ENCODE results near the gene HOXC10. TPM values are rescaled to one million over a fixed set of nuclear protein-coding genes. Genes with fewer than 3 reads are reported as not detected.

The HOXC10 gene
- total RNA-seq, 1 experiment from 2014 or later = not detected

DNA sequence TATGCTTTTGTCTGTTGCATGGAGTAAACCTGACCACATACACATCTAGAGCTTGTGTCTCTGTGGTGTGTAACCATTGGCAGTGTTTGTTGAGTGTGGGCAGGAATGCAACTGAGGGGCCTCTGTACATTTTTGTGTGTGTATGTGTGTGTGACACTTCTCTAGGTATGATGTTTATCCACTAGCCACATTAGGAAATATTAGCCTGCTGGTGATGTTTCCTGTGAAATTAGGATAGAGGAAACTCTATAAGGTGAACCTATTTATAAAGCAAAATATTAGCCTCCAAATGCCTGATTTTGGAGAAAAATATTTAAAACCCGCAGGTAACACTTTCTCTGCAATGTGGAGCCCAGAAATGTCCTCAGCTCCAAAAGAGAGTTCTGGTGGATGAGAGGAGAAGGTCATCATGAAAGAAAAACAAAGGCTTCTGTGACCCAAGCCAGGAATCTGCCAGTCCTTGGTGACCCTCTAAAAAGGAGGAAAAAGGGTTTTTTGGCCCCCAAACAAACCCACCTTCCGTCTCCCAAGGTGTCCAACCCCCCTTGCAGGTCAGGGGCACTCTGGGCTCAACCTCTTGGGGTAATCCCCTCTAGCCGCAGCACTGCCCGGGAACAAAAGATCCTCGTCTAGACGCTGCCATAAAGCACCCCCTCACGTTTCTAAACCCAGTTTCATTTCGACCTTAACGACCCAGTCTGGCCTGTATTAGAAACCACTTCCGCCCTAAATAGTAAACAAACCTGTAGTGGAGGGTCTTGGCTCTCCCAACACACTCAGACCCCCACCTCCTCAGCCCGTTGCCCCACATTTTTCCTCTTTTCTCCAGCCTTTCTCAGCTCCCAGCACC, 7.1 kb upstream of the HOXC10 start:
- DNase-seq (ENCODE audit: low spot score) = peak; percentile 68

DNA sequence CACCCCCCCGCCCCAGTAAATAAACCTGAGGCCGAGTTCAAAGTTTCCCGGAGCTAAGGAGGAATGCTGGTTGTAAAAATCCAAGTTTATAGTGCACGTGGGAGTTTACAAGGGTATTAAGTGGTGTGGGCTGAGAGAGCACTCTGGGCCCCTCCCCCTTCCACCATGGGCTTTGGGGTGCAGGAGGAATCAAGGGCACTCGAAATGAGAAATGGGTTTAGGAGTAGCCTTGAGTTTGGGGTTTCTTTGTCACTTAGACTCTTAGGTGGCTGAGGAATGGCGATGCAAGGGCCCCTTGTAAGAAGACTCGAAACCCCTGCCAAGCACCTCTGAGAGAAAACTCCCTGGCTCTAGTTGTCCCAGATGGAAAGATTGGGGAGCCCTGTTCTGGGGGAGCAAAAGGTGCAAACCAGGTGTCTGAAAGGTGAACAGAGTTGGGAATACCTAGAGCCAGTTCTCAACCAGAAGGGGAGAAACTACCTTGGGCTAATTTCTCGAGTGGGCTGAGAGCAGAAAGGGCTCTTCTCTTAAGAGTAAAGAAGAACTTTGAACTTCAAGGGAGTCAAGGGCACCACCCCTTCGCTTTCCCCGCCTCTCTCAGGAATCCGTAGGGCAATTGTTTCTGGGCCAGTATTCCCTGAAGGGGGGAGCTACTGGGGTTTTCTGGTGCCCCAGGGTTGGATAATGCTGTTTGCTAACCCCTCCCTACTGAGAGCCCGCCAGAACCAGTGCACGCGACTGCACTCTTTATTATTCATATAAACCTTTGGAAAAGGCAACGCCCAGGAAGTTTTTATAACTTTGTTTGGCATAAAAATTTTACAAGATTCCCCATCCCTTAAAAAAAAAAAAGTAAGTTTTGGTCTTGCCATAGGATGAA, 6.2 kb upstream of the HOXC10 start:
- peak; percentile 92 for DNase-seq (ENCODE audit: low spot score)

GRCh38 chr12:53980104-53980801, 4.7 kb upstream of the HOXC10 start:
- DNase-seq (ENCODE audit: low spot score) = no peak

- DNase-seq (ENCODE audit: low spot score) = no peak
Measured at GRCh38 chr12:53980802-53981496, 4.0 kb upstream of the HOXC10 start.

GRCh38 chr12:53981634-53982565, 3.0 kb upstream of the HOXC10 start:
- DNase-seq (ENCODE audit: low spot score) = no peak

DNA sequence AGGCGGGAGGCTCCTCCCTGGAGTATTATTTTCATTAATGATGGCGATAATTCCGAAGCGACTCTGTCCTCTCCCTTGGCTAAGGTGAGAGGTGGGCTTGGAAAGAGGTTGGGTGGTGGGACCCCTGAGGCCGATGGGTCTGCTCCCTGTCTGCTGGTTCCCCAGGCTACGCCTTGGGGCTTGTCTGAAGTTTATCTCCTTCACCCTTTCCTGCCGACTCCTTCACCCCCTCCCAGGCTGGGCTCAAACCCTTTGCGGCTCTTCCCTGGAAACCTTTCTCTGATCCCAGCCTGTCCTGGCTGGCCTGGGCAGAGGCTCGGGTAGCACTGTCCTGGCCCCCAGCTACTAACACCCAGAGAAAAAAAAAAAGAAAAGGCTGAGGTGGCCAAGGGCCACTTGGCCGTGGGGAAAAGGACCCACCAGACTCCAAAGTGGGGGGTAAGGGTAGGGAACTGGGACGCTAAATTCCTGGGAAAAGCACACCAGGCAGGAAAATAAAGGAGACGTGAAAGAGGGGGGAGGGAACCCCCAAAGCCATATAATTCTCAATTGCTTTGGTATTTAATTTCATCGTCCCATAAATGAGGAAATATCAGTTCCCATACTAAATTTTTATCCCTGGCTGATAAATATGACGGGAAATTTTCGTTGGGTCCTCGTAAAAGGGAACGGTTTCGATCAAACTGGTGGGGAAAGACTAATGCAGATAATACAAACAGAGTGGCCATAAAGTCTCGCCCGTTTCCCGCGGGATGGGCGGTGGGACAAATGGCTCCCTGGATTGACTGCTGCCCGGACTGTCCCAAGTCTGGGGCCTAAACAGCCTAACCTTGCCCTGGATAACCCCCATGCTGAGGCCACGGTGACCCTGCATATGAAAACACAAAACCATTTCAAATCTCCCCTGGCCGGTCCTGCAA, 2.0 kb upstream of the HOXC10 start:
- no peak for DNase-seq (ENCODE audit: low spot score)

DNA sequence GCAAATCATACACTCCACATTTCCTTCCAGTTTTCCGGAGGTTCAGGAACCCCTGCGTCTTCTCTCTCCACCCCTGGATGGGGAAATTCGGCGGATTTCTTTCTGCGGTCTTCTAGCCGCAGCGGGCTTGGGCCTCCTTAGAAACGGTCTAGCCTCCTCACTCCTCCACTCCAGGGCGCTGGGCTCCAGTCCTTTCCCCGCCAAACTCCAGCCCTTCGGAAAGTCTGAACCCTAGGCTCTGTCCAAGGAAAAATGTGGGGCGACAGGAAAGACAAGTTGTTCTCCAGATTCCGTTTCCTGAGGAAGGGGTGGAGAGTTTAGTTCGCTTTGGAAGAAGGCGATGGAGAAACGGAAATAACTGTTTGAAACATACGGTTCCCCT, 1.4 kb upstream of the HOXC10 start:
- DNase-seq (ENCODE audit: low spot score) = no peak

GRCh38 chr12:53983950-53984572, 885 bp upstream of the HOXC10 start:
- DNase-seq (ENCODE audit: low spot score) = no peak

GRCh38 chr12:53985692-53985993, 697 bp downstream of the HOXC10 start:
- DNase-seq (ENCODE audit: low spot score) = no peak

GRCh38 chr12:53985994-53986685, 1.2 kb downstream of the HOXC10 start:
- no peak for DNase-seq (ENCODE audit: low spot score)

DNA sequence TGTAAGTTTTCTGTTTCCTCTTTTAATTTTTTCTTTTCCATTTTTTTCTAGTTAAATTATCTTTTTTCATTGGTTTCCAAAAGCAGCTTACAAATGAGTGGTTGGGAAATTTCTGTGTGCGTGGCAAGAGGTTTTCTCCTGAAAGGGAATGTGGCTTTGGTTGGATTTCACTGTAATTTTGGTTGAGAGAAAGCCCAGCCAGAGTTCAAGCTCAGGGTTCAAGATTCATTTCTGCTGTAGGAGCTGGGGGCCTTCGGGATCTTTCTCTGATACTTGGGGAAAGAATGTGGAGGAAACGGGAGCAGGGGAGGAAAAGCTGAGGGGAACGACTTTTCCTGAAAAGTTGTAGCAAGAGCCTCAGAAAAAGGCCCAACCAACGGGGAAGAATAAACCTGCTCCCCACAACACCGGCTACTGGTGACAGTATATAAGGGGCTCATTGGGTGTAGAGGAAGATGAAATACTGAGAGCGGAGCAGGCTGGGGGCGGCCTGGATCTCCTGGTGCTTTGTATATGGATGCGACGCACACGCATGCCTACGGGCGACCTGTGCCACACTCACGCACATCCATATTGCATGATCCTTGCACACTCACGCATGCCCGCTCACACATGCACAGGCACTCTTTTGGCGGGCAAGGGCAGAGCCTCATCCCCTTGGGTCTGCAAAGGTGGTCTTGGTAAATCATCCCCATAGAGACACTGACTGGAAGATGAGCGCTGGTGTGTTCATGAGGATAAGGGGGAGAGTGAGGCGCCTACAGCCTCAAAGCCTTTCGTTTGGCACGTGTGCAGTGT, 1.9 kb downstream of the HOXC10 start:
- no peak for DNase-seq (ENCODE audit: low spot score)

GRCh38 chr12:53987787-53988230, 2.9 kb downstream of the HOXC10 start:
- DNase-seq (ENCODE audit: low spot score) = no peak

DNA sequence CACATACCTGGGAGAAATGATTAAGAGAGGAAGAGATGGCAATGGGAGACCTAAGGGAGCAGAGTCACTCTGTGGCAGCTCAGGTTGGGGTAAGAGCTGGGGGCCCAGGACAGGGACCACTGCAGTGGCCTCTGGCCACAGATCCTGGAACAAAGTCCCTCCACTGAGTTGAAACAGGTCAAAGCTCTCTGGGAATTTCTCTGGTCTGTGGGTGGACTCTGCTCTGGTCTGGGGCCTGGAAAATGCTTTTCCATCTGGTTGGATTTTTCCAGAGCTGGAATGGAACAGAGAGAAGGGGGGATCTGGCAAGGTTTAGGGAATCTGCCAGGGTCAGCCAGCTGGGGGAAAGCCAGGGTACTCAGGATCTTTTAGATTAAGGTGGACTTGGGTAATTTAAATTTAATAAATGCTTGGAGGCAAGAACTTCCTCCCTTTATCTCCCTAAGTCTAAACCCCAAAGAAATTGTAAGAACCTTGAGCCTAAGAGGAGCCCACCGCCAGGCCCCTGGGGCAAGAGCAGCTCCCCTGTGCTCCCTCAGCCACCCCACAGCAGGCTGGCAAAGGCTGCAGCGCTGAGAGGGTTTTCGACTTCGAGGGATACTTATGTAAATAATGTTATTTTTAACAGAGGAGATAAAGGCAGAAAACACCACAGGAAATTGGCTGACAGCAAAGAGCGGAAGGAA, 3.7 kb downstream of the HOXC10 start:
- no peak for DNase-seq (ENCODE audit: low spot score)

DNA sequence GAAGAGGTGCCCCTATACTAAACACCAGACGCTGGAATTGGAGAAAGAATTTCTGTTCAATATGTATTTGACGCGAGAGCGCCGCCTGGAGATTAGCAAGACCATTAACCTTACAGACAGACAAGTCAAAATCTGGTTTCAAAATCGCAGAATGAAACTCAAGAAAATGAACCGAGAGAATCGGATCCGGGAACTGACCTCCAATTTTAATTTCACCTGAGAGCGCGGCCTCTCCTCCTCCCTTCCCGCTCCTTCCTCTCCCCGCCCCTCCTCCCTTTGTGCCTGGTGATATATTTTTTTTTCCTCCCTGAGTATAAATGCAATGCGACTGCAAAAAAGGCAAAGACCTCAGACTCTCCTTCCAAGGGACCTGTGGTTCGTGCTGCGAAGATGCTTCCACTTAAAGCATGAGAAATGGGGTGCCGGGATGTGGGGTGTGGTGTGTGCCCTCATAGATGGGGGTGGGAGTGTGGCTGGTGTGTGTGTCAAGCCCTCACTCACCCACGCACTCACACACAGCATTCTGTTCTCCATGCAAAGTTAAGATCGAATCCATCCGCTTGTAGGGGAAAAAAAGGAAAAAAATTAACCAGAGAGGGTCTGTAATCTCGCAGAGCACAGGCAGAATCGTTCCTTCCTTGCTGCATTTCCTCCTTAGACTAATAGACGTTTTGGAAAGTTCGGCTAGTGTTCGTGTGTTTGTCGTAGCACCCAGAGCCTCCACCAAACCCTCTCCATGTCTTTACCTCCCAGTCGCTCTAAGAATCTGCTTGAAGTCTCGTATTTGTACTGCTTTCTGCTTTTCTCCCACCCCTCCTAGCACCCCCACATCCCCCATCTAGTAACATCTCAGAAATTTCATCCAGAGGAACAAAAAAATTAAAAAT, 4.5 kb downstream of the HOXC10 start:
- peak; percentile 80 for DNase-seq (ENCODE audit: low spot score)

DNA sequence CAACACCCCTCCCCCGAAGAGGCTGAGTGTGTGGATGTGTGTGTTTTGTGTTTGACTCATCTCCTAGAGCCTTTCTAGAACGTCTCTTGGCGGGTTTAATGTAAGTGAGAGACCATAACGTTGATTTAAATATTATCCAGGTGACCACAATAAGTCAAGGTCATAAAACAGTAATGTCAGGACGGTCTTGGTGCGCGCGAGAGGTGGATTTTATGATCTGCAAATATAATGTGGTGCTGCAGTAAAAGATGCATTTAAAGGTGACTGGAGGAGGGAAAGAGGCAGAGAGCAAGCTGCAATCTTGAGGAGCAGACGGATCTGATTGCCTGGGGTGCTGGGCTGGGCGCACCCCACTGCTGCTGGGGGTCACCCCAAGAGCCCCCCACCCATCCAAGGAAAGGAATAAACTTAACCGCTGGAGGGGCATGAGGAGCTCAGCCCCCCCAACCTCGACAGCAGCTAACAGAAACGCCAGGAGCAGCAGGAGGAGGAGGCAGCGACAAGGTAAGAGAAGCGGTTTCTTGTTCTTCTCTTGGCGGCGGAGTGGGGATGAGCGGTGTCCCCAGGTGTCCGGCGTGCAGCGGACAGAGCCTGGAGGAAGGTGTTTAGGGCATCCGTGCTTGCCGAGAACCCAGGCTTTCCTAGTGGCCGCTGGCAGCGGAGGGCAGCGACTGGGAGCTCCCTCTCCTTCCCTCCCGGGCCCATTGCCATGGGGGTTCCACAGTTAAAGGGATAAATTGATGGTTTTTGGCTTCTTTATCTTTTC, 5.5 kb downstream of the HOXC10 start:
- peak; percentile 45 for DNase-seq (ENCODE audit: low spot score)
